ENCODE data around the gene GRPEL2. TPM values are rescaled to one million over a fixed set of nuclear protein-coding genes. Genes with fewer than 3 reads are reported as not detected.

GRPEL2 gene
- polyA plus RNA-seq, 3 donors = 1.9 to 2.7 (median 2.0) TPM

DNA sequence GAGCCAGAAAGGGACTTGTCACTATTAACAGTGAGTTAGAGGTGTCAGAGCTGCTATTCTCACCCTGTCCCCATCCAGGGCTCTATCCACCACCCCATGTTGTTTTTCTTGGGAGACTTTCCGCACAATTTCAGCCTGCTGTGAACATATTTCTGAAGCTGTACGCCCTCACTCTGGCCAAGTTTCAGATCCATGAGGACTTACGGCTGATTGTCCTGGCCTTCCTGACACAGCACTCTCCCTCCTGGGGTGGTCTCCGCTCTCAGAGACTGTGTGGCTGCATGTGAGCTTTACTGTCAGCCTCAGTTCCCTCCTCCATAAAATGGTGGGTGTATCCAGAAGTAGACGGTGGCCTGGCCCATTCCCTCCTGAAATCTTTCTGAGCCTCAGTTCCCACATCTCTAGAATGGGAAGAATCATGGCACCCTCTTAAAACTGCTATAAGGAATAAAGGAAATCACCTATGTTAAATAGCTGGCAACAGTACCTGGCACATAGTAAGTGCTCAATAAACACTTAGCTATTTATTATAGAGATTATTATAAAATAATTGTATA, 34.6 kb downstream of the GRPEL2 start:
- TF ChIP-seq, protein P1, sequence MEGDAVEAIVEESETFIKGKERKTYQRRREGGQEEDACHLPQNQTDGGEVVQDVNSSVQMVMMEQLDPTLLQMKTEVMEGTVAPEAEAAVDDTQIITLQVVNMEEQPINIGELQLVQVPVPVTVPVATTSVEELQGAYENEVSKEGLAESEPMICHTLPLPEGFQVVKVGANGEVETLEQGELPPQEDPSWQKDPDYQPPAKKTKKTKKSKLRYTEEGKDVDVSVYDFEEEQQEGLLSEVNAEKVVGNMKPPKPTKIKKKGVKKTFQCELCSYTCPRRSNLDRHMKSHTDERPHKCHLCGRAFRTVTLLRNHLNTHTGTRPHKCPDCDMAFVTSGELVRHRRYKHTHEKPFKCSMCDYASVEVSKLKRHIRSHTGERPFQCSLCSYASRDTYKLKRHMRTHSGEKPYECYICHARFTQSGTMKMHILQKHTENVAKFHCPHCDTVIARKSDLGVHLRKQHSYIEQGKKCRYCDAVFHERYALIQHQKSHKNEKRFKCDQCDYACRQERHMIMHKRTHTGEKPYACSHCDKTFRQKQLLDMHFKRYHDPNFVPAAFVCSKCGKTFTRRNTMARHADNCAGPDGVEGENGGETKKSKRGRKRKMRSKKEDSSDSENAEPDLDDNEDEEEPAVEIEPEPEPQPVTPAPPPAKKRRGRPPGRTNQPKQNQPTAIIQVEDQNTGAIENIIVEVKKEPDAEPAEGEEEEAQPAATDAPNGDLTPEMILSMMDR (IDR thresholded peaks at IDR 0.05) = no peak
- intact Hi-C loops (cut with micrococcal nuclease) = loop anchor here (5.0 kb wide), 2 partner anchors 182 to 187 kb away; no protein-coding TSS in a partner anchor
- no peak overlapping the region for H3K27ac ChIP-seq (ENCODE audit: low read depth in 1 of 2, low read length in 2 of 2)
- H3K4me2 ChIP-seq (replicated peaks; ENCODE audit: extremely low read depth, low read length, poor library complexity, severe bottlenecking) = no peak overlapping the region
- H3K9me3 ChIP-seq (replicated peaks in 1 of 2; ENCODE audit: control insufficient read depth in 1 of 2, insufficient read depth in 1 of 2, low read length in 2 of 2) = no peaks in the 10 kb centered on the region
- WGBS (ENCODE audit: insufficient coverage) = 94% methylated on average over 2 of the region's 5 CpGs
- no peak overlapping the region for H3K4me3 ChIP-seq (replicated peaks in 1 of 3; ENCODE audit: low read depth in 2 of 3, low read length in 3 of 3)
- Mint-ChIP-seq H3K27ac (no peak overlapping the region), H3K36me3 (no peaks in the 10 kb centered on the region), H3K27me3 (ENCODE audit: low read depth in 3 of 3) (peaks cover 1 to 3% (median 1%) of the 10 kb centered on the region in 3 donors), H3K4me1 (peaks cover 4% of the 10 kb centered on the region), H3K4me3 (no peak overlapping the region), H3K9me3 (peaks cover 0 to 2% (median 0%) of the 10 kb centered on the region in 7 donors)
- DNase-seq = no peak
- no peaks in the 10 kb centered on the region for H4K20me1 ChIP-seq (ENCODE audit: insufficient read depth, low read length)
- H2AFZ ChIP-seq (ENCODE audit: insufficient read depth, low read depth, low read length, poor library complexity, severe bottlenecking) = no peak overlapping the region
- no peaks in the 10 kb centered on the region for H3K4me1 ChIP-seq (ENCODE audit: control insufficient read depth in 1 of 2, insufficient read depth in 2 of 2, low read length in 2 of 2)
- H3K27me3 ChIP-seq (ENCODE audit: control insufficient read depth in 2 of 2, insufficient read depth in 2 of 2, low read length in 2 of 2) = no peaks in the 10 kb centered on the region
- no peaks in the 10 kb centered on the region for H3K79me2 ChIP-seq (ENCODE audit: insufficient read depth, low read length)
- H3K9ac ChIP-seq (ENCODE audit: insufficient read depth, low read length, poor library complexity, severe bottlenecking) = no peak overlapping the region
- H3K36me3 ChIP-seq (replicated peaks in 1 of 2; ENCODE audit: control insufficient read depth in 1 of 2, insufficient read depth in 2 of 2, low read length in 2 of 2) = no peaks in the 10 kb centered on the region

DNA sequence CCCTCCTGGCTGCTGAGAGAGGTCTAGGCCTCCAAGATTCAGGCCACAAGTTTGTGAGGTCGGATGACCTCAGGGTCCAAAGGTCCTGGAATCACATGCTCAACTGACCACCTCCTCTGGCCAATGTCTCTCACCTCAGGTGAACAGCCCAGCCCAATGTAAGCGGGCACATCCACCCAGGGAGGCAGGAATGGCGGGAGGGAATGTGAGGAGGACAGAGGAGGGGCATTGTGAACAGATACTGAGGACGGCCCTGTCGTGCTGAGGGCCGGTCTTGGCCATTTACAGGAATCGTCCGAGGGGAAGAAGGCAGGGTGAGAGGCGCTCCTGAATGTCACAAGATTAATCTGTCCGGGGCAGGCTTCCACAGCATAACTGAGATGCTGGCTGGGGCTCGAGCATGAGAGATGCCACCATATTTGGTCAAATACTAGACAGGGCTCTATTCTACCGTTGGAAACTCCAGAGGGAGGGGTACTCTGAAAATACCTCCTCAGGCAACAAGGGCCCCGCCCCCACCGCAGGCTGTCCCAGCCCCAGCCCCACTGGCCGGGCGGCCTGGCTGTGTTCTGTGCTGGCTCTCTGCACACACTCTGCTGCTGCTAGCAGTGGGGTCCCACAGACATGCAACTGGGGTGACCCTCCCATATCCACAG, 35.3 kb downstream of the GRPEL2 start:
- H2AFZ ChIP-seq (ENCODE audit: insufficient read depth, low read depth, low read length, poor library complexity, severe bottlenecking) = no peak overlapping the region
- Mint-ChIP-seq H3K27ac (no peak overlapping the region), H3K27me3 (ENCODE audit: low read depth in 3 of 3) (peaks cover 1 to 3% (median 1%) of the 10 kb centered on the region in 3 donors), H3K4me3 (no peak overlapping the region), H3K4me1 (peaks cover 4% of the 10 kb centered on the region), H3K9me3 (peaks cover 0 to 2% (median 0%) of the 10 kb centered on the region in 7 donors), H3K36me3 (no peaks in the 10 kb centered on the region)
- H3K79me2 ChIP-seq (ENCODE audit: insufficient read depth, low read length) = no peaks in the 10 kb centered on the region
- H3K4me3 ChIP-seq (replicated peaks in 1 of 3; ENCODE audit: low read depth in 2 of 3, low read length in 3 of 3) = no peak overlapping the region
- H3K27ac ChIP-seq (ENCODE audit: low read depth in 1 of 2, low read length in 2 of 2) = no peak overlapping the region
- H3K9ac ChIP-seq (ENCODE audit: insufficient read depth, low read length, poor library complexity, severe bottlenecking) = no peak overlapping the region
- no peaks in the 10 kb centered on the region for H3K27me3 ChIP-seq (ENCODE audit: control insufficient read depth in 2 of 2, insufficient read depth in 2 of 2, low read length in 2 of 2)
- TF ChIP-seq, protein P1 (IDR thresholded peaks at IDR 0.05) = no peak
- H4K20me1 ChIP-seq (ENCODE audit: insufficient read depth, low read length) = no peaks in the 10 kb centered on the region
- WGBS (ENCODE audit: insufficient coverage) = 89% methylated on average over 9 of the region's 16 CpGs
- no peaks in the 10 kb centered on the region for H3K36me3 ChIP-seq (replicated peaks in 1 of 2; ENCODE audit: control insufficient read depth in 1 of 2, insufficient read depth in 2 of 2, low read length in 2 of 2)
- intact Hi-C loops (cut with micrococcal nuclease) = loop anchor here (5.0 kb wide), 2 partner anchors 182 to 187 kb away; no protein-coding TSS in a partner anchor
- H3K9me3 ChIP-seq (replicated peaks in 1 of 2; ENCODE audit: control insufficient read depth in 1 of 2, insufficient read depth in 1 of 2, low read length in 2 of 2) = no peaks in the 10 kb centered on the region
- no peak overlapping the region for H3K4me2 ChIP-seq (replicated peaks; ENCODE audit: extremely low read depth, low read length, poor library complexity, severe bottlenecking)
- DNase-seq = no peak
- no peaks in the 10 kb centered on the region for H3K4me1 ChIP-seq (ENCODE audit: control insufficient read depth in 1 of 2, insufficient read depth in 2 of 2, low read length in 2 of 2)
